ENCODE results near the gene BTNL2. TPM values are rescaled to one million over a fixed set of nuclear protein-coding genes. Genes with fewer than 3 reads are reported as not detected.
A peak's percentile ranks its signal among the peaks of the same experiment; 100 is the strongest.

Gene BTNL2
- total RNA-seq, 1 donor from 2014 or later, result not detected

DNA sequence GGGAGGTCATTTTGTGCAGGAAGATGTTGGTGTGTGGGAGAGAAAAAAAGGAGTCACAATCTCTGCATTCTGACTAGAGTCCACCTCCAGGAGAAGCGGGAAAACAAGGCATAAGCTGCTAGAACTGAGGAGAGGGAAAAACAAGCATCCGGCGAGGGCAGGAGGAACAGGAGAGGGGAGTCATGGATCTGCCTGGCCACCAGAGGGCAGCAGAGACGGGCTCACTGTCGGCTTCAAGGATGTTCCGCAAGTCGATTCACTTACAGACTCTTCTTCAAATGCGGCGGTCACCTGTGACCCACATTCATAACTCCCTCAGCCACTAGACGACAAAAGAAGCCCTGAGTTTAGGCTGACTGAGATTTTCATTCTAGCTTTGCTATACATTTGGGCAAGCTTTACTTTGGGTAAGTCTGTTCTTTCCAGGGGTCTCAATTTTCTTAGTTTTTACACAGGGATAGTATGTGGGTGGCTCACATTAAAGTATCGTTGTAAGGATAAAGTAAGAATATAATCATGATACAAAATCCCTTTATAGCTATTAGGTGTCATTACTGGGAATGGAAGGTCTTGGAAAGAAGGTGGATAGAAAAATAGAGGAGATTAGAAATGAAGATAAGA lies 6.6 kb upstream of the BTNL2 start:
- no peak overlapping the region for H3K4me3 ChIP-seq (ENCODE audit: low read depth, low read length)
- peaks cover 17% of the 10 kb centered on the region for H3K27me3 ChIP-seq (ENCODE audit: control insufficient read depth, insufficient read depth, low read length)
- H3K36me3 ChIP-seq (ENCODE audit: control insufficient read depth, insufficient read depth, low read length), result no peaks in the 10 kb centered on the region
- peak; percentile 32 for DNase-seq (ENCODE audit: low read depth)
- TF ChIP-seq, protein P1, sequence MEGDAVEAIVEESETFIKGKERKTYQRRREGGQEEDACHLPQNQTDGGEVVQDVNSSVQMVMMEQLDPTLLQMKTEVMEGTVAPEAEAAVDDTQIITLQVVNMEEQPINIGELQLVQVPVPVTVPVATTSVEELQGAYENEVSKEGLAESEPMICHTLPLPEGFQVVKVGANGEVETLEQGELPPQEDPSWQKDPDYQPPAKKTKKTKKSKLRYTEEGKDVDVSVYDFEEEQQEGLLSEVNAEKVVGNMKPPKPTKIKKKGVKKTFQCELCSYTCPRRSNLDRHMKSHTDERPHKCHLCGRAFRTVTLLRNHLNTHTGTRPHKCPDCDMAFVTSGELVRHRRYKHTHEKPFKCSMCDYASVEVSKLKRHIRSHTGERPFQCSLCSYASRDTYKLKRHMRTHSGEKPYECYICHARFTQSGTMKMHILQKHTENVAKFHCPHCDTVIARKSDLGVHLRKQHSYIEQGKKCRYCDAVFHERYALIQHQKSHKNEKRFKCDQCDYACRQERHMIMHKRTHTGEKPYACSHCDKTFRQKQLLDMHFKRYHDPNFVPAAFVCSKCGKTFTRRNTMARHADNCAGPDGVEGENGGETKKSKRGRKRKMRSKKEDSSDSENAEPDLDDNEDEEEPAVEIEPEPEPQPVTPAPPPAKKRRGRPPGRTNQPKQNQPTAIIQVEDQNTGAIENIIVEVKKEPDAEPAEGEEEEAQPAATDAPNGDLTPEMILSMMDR (IDR thresholded peaks at IDR 0.05; ENCODE audit: insufficient read depth, low read length, poor library complexity, severe bottlenecking), result peak; percentile 96

DNA sequence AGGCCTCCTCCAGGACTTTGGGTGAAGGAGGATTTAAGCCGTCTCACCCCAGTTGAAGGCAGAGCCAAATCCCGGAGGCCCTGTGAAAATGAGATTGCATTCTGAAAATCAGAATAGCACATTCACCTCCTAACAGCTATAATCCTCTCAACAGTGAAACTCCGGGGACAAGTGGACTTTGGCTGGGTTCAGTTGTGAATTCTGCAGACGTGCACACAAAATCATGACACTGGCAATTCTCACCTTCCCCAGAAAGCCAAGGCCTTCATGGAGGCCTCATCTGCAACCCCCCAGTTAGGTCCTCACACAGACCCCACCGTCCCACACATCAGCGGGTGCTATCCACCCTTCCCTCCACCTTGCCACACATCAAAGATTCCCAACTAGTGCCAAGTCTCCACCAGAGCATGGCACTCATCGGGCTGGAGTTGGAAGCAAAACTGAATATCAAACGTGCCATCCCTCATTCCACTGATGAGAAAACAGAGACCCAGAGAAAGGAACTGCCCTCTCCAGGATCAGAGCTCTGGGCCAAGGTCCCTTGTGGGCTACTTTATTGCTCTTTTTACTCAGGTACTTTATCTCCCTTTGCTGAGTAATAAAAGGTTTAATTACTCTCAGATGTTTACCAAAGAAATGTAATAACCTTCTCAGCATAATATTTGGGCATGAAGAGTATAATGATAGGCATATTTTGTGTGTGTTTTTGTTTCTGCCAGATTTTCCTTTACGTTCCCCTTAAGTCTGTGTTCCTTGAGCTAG lies 4.8 kb upstream of the BTNL2 start:
- TF ChIP-seq, protein P1 (IDR thresholded peaks at IDR 0.05; ENCODE audit: insufficient read depth, low read length, poor library complexity, severe bottlenecking), result no peak
- H3K27me3 ChIP-seq (ENCODE audit: control insufficient read depth, insufficient read depth, low read length), result peaks cover 23% of the 10 kb centered on the region

DNA sequence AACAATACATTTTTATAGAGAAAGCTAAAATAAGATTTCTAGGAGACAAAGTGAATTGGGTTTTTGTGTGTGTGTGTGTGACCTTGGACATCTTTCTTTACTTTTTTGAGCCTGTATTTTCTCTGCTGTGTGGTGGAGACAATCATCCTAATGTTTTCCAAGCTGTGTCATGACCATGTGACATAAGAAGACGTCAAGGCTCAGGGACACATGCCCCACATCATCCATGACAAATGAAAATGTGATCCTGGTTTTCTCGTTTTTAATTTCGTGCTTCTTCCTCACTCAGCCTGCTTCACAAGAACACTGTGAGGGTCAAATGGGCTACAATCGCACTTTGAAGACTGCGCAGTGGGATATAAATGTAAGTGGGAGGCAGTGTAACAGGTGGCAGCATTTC lies 3.9 kb upstream of the BTNL2 start:
- Histone ChIP-seq H3K36me3 (ENCODE audit: control insufficient read depth, insufficient read depth, low read length) (no peaks in the 10 kb centered on the region), H3K4me3 (ENCODE audit: low read depth, low read length) (no peak overlapping the region), H3K27me3 (ENCODE audit: control insufficient read depth, insufficient read depth, low read length) (peaks cover 25% of the 10 kb centered on the region)
- no peak for DNase-seq (ENCODE audit: low read depth)
- TF ChIP-seq, protein P1 (IDR thresholded peaks at IDR 0.05; ENCODE audit: insufficient read depth, low read length, poor library complexity, severe bottlenecking), result no peak

More for the DNA sequence above, 4.8 kb upstream of the BTNL2 start:
- Histone ChIP-seq H3K36me3 (ENCODE audit: control insufficient read depth, insufficient read depth, low read length) (no peaks in the 10 kb centered on the region), H3K4me3 (ENCODE audit: low read depth, low read length) (no peak overlapping the region)
- no peak for DNase-seq (ENCODE audit: low read depth)

DNA sequence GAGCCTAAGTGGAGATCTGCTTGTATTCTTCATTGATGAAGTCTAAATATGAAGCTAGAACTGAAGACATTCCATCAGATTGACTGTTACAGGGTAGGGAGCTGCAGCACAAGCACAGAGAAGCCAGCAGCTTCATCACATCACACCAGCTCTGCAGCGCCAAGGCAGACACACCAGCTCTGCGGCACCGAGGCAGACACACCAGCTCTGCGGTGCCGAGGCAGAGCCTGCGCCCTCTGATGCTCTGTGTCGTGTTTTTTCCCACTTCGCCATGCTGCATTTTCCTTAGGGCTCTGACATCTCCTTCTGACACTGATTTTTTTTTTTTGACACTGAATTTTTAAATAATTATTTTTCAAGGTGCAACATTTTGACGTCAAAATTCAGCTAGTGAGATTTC lies 784 bp downstream of the BTNL2 start:
- peaks cover 29% of the 10 kb centered on the region for H3K27me3 ChIP-seq (ENCODE audit: control insufficient read depth, insufficient read depth, low read length)
- TF ChIP-seq, protein P1 (IDR thresholded peaks at IDR 0.05; ENCODE audit: insufficient read depth, low read length, poor library complexity, severe bottlenecking), result no peak
- DNase-seq (ENCODE audit: low read depth), result no peak
- H3K36me3 ChIP-seq (ENCODE audit: control insufficient read depth, insufficient read depth, low read length), result no peaks in the 10 kb centered on the region
- H3K4me3 ChIP-seq (ENCODE audit: low read depth, low read length), result no peak overlapping the region

DNA sequence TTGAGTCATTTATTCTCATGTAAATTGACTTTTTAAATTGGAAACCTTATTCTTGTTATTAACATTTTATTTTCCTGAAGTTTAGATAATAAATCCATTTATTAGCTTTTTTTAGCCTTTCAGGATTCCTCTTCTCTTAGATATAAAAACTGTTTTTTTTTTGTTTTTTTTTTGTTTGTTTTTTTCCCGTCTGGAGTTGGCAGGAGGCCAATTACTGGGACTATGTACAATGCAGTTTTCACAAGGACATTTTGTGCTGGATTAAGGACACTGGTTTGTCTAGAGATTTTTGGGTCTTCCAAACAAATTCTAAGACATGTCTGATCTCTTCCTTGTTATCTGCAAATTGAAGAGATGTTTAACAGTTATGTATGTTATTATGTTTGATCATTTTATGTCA lies 1.3 kb downstream of the BTNL2 start:
- TF ChIP-seq, protein P1 (IDR thresholded peaks at IDR 0.05; ENCODE audit: insufficient read depth, low read length, poor library complexity, severe bottlenecking), result no peak

More for the DNA sequence above, 1.3 kb downstream of the BTNL2 start:
- no peak for DNase-seq (ENCODE audit: low read depth)
- Histone ChIP-seq H3K36me3 (ENCODE audit: control insufficient read depth, insufficient read depth, low read length) (no peaks in the 10 kb centered on the region), H3K27me3 (ENCODE audit: control insufficient read depth, insufficient read depth, low read length) (peaks cover 26% of the 10 kb centered on the region), H3K4me3 (ENCODE audit: low read depth, low read length) (no peak overlapping the region)
